NCI-H2081 treated with DMSO at 0.1 percent for 48 hours (cell line): Measurements from ENCODE around the gene EFNA5.
"Not testable (repeated sequence)": the region's sequence is repeated elsewhere in the genome, so short reads cannot be mapped to it uniquely, and the experiment has no call there.

Experiments used
- DNase-seq: peaks from one replicate; lab custom pipeline; 2025; lab: John Stamatoyannopoulos, UW

EFNA5 gene

GRCh38 chr5:107518616-107519015 lies 152.1 kb downstream of the EFNA5 start:
- no peak for DNase-seq

DNA sequence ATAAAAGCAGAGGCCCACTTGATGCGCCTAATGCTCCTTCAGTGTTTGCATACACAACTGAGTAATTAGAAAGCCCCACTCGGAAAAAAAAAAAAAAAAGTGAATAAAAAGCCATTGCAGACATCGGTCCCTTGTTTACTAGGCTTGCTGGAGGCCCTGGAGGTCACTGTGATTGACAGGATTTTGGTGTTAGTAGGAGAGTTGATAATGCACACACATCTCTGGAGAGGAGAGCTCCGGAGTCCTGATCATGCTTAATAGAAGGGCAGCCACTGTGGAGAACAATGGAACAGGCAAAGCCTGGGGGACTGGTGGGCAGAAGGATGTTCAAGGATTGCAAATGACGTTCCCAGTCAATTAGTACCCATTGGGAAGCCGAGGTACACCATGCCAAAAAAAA lies 152.5 kb downstream of the EFNA5 start:
- DNase-seq, result no peak

GRCh38 chr5:107517185-107518033 lies 153.3 kb downstream of the EFNA5 start:
- no peak for DNase-seq

DNA sequence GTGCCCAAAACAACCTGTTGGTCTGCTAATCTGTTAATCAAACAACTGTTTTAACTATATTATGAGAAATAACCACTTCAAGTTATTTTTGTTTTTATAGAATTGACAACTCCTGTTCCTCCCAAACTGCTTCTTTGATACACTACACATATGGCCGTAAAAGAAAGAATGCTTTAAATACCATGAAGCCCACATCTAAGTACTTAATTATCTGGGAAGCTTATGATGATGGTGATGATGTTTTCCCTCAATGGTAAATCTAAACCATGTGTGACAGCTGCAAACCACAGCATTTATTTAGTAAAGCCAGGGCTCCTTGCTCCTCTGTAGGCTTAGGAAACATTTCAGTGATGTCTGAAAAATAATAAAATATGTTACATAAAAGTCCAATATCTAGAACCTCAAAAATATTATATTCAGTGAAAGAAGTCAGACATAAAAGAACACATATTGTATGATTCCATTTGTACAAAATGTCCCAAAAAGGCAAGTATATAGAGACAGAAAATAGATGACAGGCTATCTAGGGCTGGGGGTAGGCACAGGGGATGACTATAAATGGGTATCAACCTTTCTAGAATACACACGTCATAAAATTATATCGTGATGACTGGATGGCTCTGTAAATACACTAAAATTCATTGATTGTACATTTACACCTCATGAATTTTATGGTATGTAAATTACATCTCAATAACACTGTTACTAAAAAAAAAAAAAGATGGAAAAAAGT lies 154.1 kb downstream of the EFNA5 start:
- DNase-seq, result no peak

GRCh38 chr5:107515521-107516080 lies 155.1 kb downstream of the EFNA5 start:
- DNase-seq, result no peak

DNA sequence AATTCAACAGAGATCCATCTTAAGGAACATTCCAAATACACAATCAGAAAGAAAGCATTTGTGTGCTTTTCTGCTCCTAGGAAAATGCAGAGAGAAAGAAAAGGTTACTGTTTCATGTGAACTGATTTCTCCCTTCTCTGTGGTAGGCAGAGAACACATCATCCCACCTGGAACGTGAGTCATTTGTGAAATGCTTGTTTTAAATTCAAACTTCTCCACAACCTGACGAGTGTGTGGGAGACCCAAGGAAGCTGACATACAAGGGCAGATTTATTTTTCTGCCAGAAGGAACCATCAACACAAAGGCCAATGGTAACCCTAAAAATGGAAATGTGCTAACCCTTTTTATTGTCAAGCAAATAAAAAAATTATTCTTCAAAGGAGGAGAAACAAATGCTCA lies 156.4 kb downstream of the EFNA5 start:
- DNase-seq, result no peak

GRCh38 chr5:107513337-107514085 lies 157.2 kb downstream of the EFNA5 start:
- DNase-seq, result no peak

DNA sequence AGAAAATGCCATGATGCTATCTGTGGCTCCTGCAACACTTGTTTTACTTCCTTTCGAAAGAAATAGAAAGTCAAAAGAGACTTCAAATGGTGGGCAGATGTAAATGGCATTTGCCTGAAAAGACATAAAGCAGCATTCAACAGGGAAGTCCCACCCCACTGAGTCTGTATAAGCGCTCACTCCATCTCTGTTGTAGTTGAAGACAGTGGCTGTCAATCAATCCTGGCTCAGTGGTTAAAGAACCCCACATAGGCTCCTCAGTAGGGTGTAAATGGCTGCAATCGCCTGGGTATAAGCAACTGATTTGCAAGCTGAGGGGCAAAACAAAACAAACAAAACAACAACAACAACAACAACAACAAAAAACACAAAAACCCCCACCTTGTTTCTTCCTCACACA lies 158.7 kb downstream of the EFNA5 start:
- no peak for DNase-seq

- DNase-seq, result no peak
These were observed 160.6 kb downstream of the EFNA5 start for GRCh38 chr5:107510125-107510524.

DNA sequence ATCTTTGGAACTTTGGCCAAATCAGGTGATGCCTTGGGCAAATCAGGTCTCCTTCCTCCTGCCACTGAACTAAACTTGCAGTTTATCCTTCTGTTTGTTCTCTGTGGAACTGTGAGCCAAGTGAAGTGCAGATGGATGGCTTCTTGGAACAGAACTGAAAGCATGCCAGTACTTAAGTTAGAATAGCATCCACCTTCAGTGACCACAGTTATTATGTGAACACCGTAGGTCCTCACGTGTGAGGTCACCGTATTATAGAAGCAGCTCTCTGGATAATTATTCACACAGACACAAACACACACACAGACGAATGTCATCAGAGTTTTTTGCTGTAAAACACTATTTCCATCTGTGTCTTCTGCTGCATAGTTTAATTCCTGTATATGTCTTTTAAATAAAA lies 162.6 kb downstream of the EFNA5 start:
- no peak for DNase-seq

- DNase-seq, result no peak
These were observed 164.8 kb downstream of the EFNA5 start for GRCh38 chr5:107505763-107506534.

DNA sequence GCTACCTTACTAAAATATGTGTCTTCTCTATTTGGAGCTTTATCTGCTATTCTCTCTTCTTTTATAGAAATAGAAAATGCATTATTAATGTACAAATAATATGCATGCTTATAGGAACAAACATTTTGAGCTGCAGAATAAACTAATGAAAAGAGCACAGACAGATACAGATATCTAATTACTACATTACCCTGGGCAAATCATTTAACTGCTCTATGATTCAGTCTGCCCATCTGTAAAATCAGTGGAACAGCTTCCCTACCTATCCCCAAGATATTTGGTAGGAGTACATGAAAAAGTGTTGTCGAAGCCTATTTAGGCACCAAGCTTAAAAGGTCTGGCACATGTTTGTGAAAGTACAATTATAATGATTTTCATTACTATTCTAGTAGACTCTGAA lies 166.3 kb downstream of the EFNA5 start:
- no peak for DNase-seq

DNA sequence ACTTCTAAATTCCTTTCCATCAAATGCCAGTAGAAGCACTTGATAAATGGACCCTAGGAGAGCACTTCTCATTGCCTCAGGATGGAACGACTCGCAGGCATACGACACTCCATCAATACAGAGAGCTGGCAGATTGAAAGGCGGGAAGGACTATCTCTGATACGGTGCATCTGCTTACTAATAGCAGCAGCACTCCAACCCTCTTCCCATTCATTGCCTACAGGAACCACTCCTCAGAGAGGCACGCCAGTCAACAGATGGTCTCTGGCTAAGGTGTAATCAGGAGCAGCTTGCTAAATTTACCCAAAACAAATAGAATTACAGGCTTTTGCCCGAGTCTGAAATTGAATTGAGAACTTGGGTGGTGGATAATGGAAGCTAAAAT lies 168.1 kb downstream of the EFNA5 start:
- DNase-seq, result peak; percentile 36

DNA sequence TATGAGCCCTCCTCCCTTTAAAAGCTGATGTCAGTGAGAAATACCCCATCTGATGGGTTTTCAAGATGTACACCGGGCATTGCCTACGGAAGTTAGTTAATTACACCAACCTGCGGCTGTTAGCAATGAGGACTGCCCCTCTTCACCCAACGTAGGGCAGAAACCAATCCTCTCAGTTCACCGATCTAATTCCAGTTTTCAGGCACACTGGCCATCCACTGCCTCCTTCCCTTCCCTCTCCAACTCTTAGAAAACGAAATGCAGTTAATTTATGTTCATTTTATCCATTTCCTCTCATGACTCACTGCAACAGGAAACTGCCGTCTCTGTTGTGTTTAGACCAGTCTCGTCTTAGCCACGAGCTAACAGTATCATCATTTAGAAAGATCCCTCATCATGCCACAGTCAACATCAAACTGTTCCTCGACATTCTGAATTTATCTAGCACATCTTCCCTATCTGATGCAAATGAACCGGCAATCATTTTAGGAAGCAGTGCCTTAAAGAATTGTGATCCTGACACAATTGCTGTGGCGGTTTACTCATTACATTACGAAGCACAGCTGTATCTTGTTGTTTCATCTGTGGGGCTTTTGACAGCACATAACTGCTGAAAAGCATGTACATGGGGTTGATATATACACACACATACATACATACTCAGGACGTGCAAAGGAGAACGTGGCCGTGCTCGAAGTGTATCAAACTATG lies 168.6 kb downstream of the EFNA5 start:
- peak; percentile 65 for DNase-seq

- DNase-seq, result no peak
These were observed 169.9 kb downstream of the EFNA5 start for GRCh38 chr5:107500840-107501239.

DNA sequence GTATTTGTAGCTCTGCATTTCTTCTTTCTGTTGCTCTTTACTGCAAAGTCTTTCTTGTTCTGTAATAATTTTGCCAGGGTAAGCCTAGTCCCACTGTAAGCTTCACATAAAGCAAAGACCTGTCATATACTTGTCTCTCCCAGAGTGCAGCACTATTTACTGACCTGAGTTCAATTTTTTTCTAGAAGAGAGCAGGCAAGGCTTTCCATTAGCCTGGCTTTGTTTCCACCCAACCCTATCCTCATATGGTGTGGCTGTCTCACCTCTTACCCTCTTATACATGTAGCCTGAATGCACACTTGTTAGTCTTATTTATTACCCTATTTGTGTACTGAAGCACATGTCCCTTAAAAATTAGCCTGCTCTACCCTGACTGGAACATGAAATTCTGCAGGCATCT lies 170.4 kb downstream of the EFNA5 start:
- no peak for DNase-seq

DNA sequence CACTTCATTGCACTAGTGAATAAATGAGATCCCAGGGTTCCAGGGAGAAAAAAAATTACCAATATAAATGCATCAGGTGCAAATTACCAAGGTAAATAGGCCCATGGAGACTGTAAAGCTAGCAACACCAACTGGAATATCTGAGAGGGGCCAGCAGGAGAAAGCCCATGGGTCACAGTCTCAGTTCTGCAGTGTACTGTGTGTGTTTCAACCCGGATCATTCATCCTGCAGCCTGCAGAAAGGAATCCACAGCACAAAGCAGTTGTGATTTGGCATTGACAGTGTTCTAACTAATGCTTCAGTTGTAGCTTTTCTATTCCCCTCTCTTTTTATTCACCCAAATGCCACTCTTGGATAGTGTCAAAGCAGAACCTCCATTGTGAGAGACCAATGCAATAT lies 171.0 kb downstream of the EFNA5 start:
- no peak for DNase-seq

- DNase-seq, result no peak
These were observed 171.5 kb downstream of the EFNA5 start for GRCh38 chr5:107499237-107499636.

- no peak for DNase-seq
These were observed 174.3 kb downstream of the EFNA5 start for GRCh38 chr5:107496466-107496865.

- not testable (repeated sequence) for DNase-seq
These were observed 176.6 kb downstream of the EFNA5 start for GRCh38 chr5:107494129-107494528.

- no peak for DNase-seq
These were observed 183.6 kb downstream of the EFNA5 start for GRCh38 chr5:107487056-107487542.
